HL-60 (cell line): ENCODE data around the gene EPOP.

Source experiments
- DNase-seq, 2 experiments: peaks; one replicate each; pipeline ENCODE4 v3.0.0-alpha.2; 2010 to 2020; ENCODE audit warnings: low read depth in 1 of 2, low spot score in 1 of 2
- H3K27ac ChIP-seq: fragments of 250-450 bp; sonication (Bioruptor Pico); replicated peaks from 2 replicates; pipeline ENCODE4 v1.5.1; 2020; ENCODE audit warnings: mild to moderate bottlenecking, moderate library complexity
- H3K27me3 ChIP-seq: fragments of 250-450 bp; sonication (Bioruptor Pico); 2 replicates; pipeline ENCODE4 v1.5.1; 2021; ENCODE audit warnings: mild to moderate bottlenecking, moderate library complexity; ENCODE audit not compliant: insufficient read depth, poor library complexity, severe bottlenecking
- H3K4me3 ChIP-seq: replicated peaks from 2 replicates; pipeline ENCODE4 v1.5.1; 2011; ENCODE audit warnings: mild to moderate bottlenecking, control low read depth, low read length; ENCODE audit not compliant: insufficient read depth
- CTCF ChIP-seq: IDR thresholded peaks from one replicate; pipeline ENCODE4 v1.5.1; 2011; ENCODE audit warnings: low read length, control low read depth, inconsistent platforms; ENCODE audit not compliant: insufficient read depth
- GABPA ChIP-seq: IDR thresholded peaks from 2 replicates; pipeline ENCODE4 v1.6.1; 2012; ENCODE audit warnings: low read depth
- POLR2AphosphoS5 ChIP-seq: IDR thresholded peaks from 2 replicates; pipeline ENCODE4 v1.6.1; 2012; ENCODE audit warnings: low read depth
- REST ChIP-seq: IDR thresholded peaks from 2 replicates; pipeline ENCODE4 v1.6.1; 2012; ENCODE audit warnings: low read depth; ENCODE audit not compliant: insufficient replicate concordance
- SPI1 ChIP-seq: IDR thresholded peaks from 2 replicates; pipeline ENCODE4 v1.6.1; 2012; ENCODE audit warnings: low read depth, mild to moderate bottlenecking, borderline replicate concordance

The EPOP gene

GRCh38 chr17:38698760-38699159, 24.0 kb upstream of the EPOP start:
- Histone ChIP-seq H3K27ac (no peak overlapping the region), H3K27me3 (no peaks in the 10 kb centered on the region), H3K4me3 (no peak overlapping the region)
- no peak for DNase-seq
- TF ChIP-seq POLR2AphosphoS5 (no peak), CTCF (no peak), REST (no peak), SPI1 (no peak), GABPA (no peak)

GRCh38 chr17:38697061-38697820, 22.5 kb upstream of the EPOP start:
- H3K4me3 ChIP-seq, result no peak overlapping the region
- H3K27me3 ChIP-seq, result no peaks in the 10 kb centered on the region
- no peak overlapping the region for H3K27ac ChIP-seq
- DNase-seq, result no peak
- TF ChIP-seq GABPA (no peak), CTCF (no peak), SPI1 (no peak), POLR2AphosphoS5 (no peak)

- no peak for DNase-seq
- Histone ChIP-seq H3K4me3 (no peak overlapping the region), H3K27ac (no peak overlapping the region), H3K27me3 (no peaks in the 10 kb centered on the region)
- TF ChIP-seq CTCF (no peak), REST (no peak), SPI1 (no peak)
Observed at GRCh38 chr17:38693700-38694329, 19.1 kb upstream of the EPOP start.
